GM20000 (cell line): ENCODE measurements around the gene MAMDC2.

Experiments
- DNase-seq: peaks from one replicate; pipeline ENCODE4 v3.0.0; 2012; ENCODE audit warnings: low spot score
- CTCF ChIP-seq: IDR thresholded peaks from 2 replicates; pipeline ENCODE4 v1.5.1; 2012; ENCODE audit warnings: mild to moderate bottlenecking, control low read depth; ENCODE audit errors: extremely low read depth, missing control alignments

The MAMDC2 gene

GRCh38 chr9:70106571-70106970 is 62.9 kb downstream of the MAMDC2 start:
- TF ChIP-seq CTCF, result no peak
- no peak for DNase-seq

- DNase-seq, result no peak
- TF ChIP-seq CTCF, result no peak
Measured at GRCh38 chr9:70107558-70107957, 63.9 kb downstream of the MAMDC2 start.

GRCh38 chr9:70108181-70108580 is 64.5 kb downstream of the MAMDC2 start:
- DNase-seq, result no peak
- no peak for TF ChIP-seq CTCF

GRCh38 chr9:70110194-70111041 is 66.8 kb downstream of the MAMDC2 start:
- no peak for TF ChIP-seq CTCF
- no peak for DNase-seq

GRCh38 chr9:70111042-70111602 is 67.5 kb downstream of the MAMDC2 start:
- DNase-seq, result peak; percentile 60
- TF ChIP-seq CTCF, result peak; percentile 84

- DNase-seq, result no peak
- no peak for TF ChIP-seq CTCF
Measured at GRCh38 chr9:70111641-70112236, 68.1 kb downstream of the MAMDC2 start.

- TF ChIP-seq CTCF, result no peak
- no peak for DNase-seq
Measured at GRCh38 chr9:70112981-70113380, 69.3 kb downstream of the MAMDC2 start.
